Measurements from ENCODE around the gene IQCE.

The IQCE gene

DNA sequence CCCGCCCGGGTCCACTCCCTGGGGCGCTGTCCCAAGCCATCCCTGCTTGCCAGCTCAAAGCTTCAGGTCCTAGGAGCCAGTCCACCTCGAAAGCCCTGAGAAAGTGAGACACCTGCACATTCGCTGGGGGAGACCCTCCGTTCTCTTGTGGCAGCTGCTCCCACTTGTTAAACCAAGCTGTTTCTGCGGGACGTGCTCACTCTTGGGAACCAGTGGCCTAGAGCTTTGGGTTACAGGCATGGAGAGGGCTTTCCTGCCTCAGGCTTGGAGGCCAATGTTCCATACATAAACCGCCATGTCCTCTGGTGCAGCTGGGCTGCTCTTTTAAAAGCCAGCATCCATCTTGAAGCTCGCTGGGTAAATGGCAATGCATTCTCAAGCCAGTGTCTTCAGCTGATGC, 53.1 kb downstream of the IQCE start:
- H2AFZ ChIP-seq (ENCODE audit: low read length) = no peak overlapping the region
- no peak overlapping the region for H3K4me2 ChIP-seq (ENCODE audit: low read length)
- H3F3A ChIP-seq (ENCODE audit: insufficient read depth, low read length) = peaks cover 6% of the 10 kb centered on the region; the same call in 1 of the 2 replicates
- H4K20me1 ChIP-seq (ENCODE audit: insufficient read depth, low read length) = no peaks in the 10 kb centered on the region
- no peaks in the 10 kb centered on the region for H3K36me3 ChIP-seq (ENCODE audit: insufficient read depth, low read length)
- TF ChIP-seq, protein P1, sequence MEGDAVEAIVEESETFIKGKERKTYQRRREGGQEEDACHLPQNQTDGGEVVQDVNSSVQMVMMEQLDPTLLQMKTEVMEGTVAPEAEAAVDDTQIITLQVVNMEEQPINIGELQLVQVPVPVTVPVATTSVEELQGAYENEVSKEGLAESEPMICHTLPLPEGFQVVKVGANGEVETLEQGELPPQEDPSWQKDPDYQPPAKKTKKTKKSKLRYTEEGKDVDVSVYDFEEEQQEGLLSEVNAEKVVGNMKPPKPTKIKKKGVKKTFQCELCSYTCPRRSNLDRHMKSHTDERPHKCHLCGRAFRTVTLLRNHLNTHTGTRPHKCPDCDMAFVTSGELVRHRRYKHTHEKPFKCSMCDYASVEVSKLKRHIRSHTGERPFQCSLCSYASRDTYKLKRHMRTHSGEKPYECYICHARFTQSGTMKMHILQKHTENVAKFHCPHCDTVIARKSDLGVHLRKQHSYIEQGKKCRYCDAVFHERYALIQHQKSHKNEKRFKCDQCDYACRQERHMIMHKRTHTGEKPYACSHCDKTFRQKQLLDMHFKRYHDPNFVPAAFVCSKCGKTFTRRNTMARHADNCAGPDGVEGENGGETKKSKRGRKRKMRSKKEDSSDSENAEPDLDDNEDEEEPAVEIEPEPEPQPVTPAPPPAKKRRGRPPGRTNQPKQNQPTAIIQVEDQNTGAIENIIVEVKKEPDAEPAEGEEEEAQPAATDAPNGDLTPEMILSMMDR (IDR thresholded peaks at IDR 0.05; ENCODE audit: low read length) = no peak
- no peak for TF ChIP-seq EZH2 (IDR thresholded peaks at IDR 0.05; ENCODE audit: borderline replicate concordance, low read length)
- 0 out of 2 replicates have a peak, but pooled peaks cover 4% of the 10 kb centered on the region for H3K27me3 ChIP-seq (ENCODE audit: insufficient read depth, low read length)
- no peaks in the 10 kb centered on the region for H3K9me3 ChIP-seq (ENCODE audit: low read length)
- H3K79me2 ChIP-seq (ENCODE audit: insufficient read depth, low read length) = no peaks in the 10 kb centered on the region
- H3K4me1 ChIP-seq (ENCODE audit: insufficient read depth, low read length, severe bottlenecking) = peaks cover 46% of the 10 kb centered on the region
- H3K27ac ChIP-seq (ENCODE audit: low read depth, low read length, poor library complexity, severe bottlenecking) = peak overlapping the region; percentile 91
- no peak overlapping the region for H3K4me3 ChIP-seq (ENCODE audit: low read depth, low read length, poor library complexity, severe bottlenecking)
- no peak overlapping the region; the same call in 1 of the 2 replicates for H3K9ac ChIP-seq (ENCODE audit: low read length)
- H3K9me2 ChIP-seq (ENCODE audit: low read depth, low read length) = no peaks in the 10 kb centered on the region

DNA sequence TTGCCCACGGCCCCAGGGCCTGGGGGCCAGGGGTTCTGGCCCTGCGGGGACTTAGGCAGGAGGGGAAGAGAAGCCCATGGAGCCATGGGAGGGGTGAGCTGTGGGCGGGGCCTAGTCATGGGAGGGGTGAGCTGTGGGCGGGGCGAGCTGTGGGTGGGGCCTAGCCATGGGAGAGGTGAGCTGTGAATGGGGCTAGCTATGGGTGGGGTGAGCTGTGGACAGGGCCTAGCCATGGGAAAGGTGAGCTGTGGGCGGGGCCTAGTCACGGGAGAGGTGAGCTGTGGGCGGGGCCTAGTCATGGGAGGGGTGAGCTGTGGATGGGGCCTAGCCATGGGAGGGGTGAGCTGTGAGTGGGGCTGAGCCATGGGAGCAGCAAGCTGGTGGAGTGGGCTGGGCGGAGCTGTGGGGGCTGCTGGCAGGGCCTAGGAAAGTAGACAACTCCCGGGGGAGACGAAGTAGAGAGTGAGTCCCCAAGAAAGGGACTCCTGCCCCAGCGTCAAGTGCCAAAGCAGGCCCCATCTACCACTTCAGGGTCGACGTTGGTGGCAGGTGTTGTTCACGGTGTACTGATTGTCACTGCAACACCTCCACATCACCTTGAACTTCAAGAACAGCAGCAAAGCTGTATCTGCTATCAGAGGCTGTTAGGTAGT, 53.8 kb downstream of the IQCE start:
- no peaks in the 10 kb centered on the region for H3K9me2 ChIP-seq (ENCODE audit: low read depth, low read length)
- H3K9me3 ChIP-seq (ENCODE audit: low read length) = no peaks in the 10 kb centered on the region
- H4K20me1 ChIP-seq (ENCODE audit: insufficient read depth, low read length) = no peaks in the 10 kb centered on the region
- H3K27me3 ChIP-seq (ENCODE audit: insufficient read depth, low read length) = 0 out of 2 replicates have a peak, but pooled peaks cover 4% of the 10 kb centered on the region
- H3K4me2 ChIP-seq (ENCODE audit: low read length) = peak overlapping the region; percentile 56; the same call in 1 of the 2 replicates
- H3K79me2 ChIP-seq (ENCODE audit: insufficient read depth, low read length) = no peaks in the 10 kb centered on the region
- peaks cover 46% of the 10 kb centered on the region for H3K4me1 ChIP-seq (ENCODE audit: insufficient read depth, low read length, severe bottlenecking)
- no peak overlapping the region for H3K4me3 ChIP-seq (ENCODE audit: low read depth, low read length, poor library complexity, severe bottlenecking)
- H2AFZ ChIP-seq (ENCODE audit: low read length) = no peak overlapping the region
- no peak for TF ChIP-seq EZH2 (IDR thresholded peaks at IDR 0.05; ENCODE audit: borderline replicate concordance, low read length)
- TF ChIP-seq, protein P1 (IDR thresholded peaks at IDR 0.05; ENCODE audit: low read length) = no peak
- peaks cover 6% of the 10 kb centered on the region; the same call in 1 of the 2 replicates for H3F3A ChIP-seq (ENCODE audit: insufficient read depth, low read length)
- peak overlapping the region; percentile 49; the same call in 1 of the 2 replicates for H3K9ac ChIP-seq (ENCODE audit: low read length)
- peak overlapping the region; percentile 91 for H3K27ac ChIP-seq (ENCODE audit: low read depth, low read length, poor library complexity, severe bottlenecking)
- H3K36me3 ChIP-seq (ENCODE audit: insufficient read depth, low read length) = no peaks in the 10 kb centered on the region

DNA sequence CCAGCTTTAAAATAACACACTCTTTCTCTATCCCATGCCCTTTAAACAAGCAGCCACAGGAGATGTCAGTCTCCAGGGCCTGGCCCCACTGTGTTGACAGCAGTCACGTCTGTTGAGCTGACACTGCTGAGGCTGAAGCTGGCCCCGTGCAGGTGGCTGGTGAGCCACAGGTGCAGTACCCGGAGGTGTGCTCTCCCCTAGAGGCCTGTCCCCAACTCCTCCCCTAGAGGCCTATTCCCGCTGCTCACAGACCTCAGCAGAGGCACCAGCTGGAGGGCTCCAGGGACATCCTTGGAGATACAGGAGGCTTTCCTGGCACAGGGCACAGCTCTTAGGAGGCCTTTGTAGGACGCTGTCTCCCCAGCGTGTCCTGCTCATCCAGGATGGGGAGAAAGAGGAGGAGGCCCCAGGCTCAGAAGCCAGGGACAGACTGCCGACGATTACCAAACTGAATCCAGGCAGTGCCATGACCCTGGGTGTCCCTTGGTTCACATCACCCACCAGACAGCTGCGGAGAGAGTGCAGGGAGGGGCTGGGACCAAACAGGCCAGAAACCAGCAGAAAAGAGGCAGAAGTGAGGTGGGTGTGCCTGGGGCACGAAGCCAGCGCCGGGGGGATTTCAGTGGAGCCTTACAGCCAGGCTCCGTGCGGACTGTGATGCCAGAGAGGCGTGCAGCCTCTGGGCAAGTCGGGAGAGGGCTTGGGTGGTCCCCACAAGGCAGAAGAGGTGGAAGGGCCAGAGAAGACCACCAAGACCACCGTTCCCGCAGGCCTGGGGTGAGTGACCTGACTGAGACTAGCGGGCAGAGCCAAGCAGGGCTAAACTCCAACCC, 54.5 kb downstream of the IQCE start:
- Histone ChIP-seq H3K4me2 (ENCODE audit: low read length) (peak overlapping the region; percentile 56), H3K27ac (ENCODE audit: low read depth, low read length, poor library complexity, severe bottlenecking) (peak overlapping the region; percentile 91), H3K9me3 (ENCODE audit: low read length) (no peaks in the 10 kb centered on the region), H3K4me3 (ENCODE audit: low read depth, low read length, poor library complexity, severe bottlenecking) (peak overlapping the region; percentile 18), H2AFZ (ENCODE audit: low read length) (no peak overlapping the region), H3K27me3 (ENCODE audit: insufficient read depth, low read length) (no peaks in the 10 kb centered on the region), H3K9ac (ENCODE audit: low read length) (peak overlapping the region; percentile 49; the same call in 1 of the 2 replicates), H3K36me3 (ENCODE audit: insufficient read depth, low read length) (no peaks in the 10 kb centered on the region), H4K20me1 (ENCODE audit: insufficient read depth, low read length) (no peaks in the 10 kb centered on the region), H3K4me1 (ENCODE audit: insufficient read depth, low read length, severe bottlenecking) (peaks cover 46% of the 10 kb centered on the region), H3F3A (ENCODE audit: insufficient read depth, low read length) (peaks cover 6% of the 10 kb centered on the region; the same call in 1 of the 2 replicates), H3K9me2 (ENCODE audit: low read depth, low read length) (no peaks in the 10 kb centered on the region), H3K79me2 (ENCODE audit: insufficient read depth, low read length) (no peaks in the 10 kb centered on the region)
- TF ChIP-seq, protein P1 (IDR thresholded peaks at IDR 0.05; ENCODE audit: low read length) = no peak
- TF ChIP-seq EZH2 (IDR thresholded peaks at IDR 0.05; ENCODE audit: borderline replicate concordance, low read length) = no peak
